HG03575 (cell line): Measurements from ENCODE around the gene TNFSF13B.
"Not testable (repeated sequence)": the region's sequence is repeated elsewhere in the genome, so short reads cannot be mapped to it uniquely, and the experiment has no call there.

Experiments used
- ATAC-seq: cut with Tn5 transposase; IDR thresholded peaks from one replicate; pipeline ENCODE4 v1.9.1; 2021; ENCODE audit not compliant: unreplicated experiment, insufficient number of reproducible peaks, low FRiP score; ENCODE audit errors: extremely low read depth

Gene TNFSF13B

DNA sequence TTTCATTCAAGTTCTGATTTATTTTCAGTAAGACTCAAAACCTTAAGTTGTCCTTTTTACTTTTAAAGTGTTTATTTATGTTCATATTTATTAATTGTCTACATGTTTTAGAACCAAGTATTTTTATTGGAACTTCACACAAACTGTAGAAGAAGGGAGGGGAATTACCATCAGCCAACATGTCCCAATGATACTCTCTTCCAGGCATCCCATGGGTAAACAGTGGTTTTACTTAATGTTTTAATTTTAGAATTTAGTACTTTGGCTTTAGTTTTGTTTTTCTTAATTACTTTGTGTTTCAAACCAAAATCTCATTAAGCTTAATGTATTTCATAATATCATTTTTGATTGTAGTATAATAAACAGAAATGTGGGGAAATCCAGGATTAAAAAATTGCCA is 5.2 kb downstream of the TNFSF13B start:
- ATAC-seq, result no peak

- no peak for ATAC-seq
These were observed 6.5 kb downstream of the TNFSF13B start for GRCh38 chr13:108276060-108276459.

DNA sequence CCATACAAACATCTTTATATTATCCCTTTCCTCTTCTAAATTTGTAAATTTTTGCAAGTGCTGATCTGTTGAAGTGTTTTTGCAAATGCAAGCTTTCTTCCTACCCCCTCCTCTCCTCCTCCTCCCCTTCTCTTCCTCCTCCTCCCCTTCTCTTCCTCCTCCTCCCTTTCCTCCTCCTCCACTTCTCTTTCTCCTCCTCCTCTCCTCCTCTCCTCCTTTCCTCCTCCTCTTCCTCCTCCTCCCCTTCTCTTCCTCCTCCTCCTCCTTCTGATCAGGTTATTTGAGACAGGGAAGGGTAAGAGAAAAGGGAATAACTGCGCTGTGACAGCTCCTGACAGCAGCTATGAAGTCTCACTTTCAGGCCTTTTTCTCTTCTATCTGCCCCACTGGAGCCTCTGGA is 8.9 kb downstream of the TNFSF13B start:
- no peak for ATAC-seq

DNA sequence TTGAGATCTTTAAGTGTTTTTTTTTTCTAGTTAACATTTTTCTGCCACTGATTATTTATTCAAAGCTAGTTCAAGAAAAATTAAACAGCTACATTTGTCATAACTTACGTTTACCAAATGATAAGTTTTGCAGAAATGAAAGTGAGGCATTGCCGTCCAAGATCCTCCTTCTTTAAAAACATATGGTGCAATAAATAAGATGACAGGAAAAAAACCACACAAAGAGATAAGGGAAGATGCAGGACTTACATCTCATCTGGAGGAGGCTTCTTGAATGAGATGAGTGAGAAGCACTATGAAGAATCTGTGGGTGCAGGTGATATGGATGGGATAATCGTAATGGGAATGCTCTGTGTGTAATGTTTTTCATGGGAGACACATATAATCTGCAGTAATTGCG is 12.4 kb downstream of the TNFSF13B start:
- no peak for ATAC-seq

GRCh38 chr13:108283110-108283509 is 13.6 kb downstream of the TNFSF13B start:
- no peak for ATAC-seq

GRCh38 chr13:108288741-108289140 is 19.2 kb downstream of the TNFSF13B start:
- ATAC-seq, result no peak

GRCh38 chr13:108289819-108290218 is 20.3 kb downstream of the TNFSF13B start:
- no peak for ATAC-seq

DNA sequence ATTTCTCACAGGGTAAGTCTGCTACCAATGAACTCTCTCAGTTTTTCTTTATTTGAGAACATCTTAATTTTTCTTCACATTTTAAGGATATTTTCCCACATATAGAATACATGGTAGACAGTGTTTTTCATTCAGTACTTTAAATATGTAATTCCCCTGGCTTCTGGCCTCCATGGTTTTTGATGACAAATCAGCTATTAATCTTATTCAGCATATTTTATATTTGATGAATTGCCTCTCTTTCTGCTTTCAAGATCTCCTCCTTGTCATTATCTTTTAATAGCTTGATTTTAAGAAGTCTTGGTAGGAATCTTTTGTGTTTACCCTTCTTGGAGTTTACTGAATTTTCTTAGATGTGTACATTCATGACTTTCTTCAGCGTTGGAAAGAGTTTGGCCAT is 27.6 kb downstream of the TNFSF13B start:
- no peak for ATAC-seq

DNA sequence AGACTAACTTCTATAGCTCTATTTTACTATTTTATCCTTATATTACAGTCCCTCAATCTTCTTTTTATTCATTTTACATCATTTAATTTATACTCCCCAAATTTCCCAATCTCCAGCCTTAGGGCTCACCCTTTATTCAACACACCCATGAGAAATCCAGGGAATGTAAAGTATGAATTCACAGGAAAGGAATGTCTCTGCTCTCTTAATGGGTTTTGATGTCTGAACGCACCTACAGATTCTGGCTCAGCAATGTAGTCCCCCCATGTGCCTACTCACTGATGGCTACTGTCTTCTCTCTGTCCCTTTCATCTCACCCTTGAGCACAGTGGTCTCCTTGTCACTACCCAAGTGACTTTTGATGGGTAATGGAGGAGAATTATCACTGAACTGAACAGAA is 32.8 kb downstream of the TNFSF13B start:
- ATAC-seq, result no peak

DNA sequence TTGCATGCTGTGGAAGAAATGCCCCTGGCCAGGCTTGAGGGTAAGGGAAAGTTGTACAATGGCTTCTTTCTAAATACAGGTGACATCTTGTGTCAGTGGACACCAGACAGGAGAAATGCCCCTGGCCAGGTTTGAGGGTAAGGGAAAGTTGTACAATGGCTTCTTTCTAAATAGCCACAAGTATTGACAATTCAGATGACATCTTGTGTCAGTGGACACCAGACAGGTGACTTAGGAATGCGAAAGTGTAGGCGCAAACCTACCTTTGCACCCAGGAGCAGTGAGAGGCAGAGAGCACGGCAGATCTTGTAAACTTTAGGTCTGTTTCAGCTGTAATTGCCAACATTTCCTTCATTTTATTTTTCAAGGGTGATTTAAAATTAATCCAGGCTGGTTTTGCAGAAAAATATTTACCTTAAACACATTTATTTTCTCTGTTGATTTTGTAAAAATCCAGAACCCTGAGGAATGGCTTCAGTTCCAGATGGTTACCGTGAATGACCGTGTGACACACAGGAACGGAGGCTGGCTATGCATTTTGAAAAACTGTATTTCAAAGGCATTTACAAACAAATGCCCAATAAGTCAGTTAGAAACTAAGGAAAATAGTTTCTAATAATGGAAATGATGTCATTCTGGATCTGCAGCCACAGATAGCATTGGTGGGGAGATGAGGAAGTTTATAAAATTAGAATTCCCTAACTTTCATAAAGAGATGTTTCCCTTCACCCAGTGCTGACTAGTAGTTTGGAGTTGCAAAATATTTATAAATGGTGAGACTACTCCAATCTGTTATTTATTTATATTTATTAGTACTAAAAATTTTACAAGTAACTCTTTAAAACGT is 34.9 kb downstream of the TNFSF13B start:
- no peak for ATAC-seq

GRCh38 chr13:108305655-108306054 is 36.1 kb downstream of the TNFSF13B start:
- no peak for ATAC-seq

DNA sequence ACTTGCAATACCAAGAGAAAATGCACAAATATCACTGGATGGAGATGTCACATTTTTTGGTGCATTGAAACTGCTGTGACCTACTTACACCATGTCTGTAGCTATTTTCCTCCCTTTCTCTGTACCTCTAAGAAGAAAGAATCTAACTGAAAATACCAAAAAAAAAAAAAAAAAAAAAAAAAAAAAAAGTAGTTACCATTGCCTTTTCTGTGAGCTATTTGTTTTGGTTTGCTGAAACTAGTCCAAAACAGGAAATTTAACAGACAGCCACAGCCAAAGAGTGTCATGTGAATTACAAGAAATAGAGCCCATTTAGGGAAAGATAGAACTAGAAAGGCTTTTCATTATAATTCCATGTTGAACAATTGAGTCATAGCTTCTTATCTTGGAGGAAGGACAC is 37.3 kb downstream of the TNFSF13B start:
- no peak for ATAC-seq

- ATAC-seq, result not testable (repeated sequence)
These were observed 42.1 kb downstream of the TNFSF13B start for GRCh38 chr13:108311596-108311995.

DNA sequence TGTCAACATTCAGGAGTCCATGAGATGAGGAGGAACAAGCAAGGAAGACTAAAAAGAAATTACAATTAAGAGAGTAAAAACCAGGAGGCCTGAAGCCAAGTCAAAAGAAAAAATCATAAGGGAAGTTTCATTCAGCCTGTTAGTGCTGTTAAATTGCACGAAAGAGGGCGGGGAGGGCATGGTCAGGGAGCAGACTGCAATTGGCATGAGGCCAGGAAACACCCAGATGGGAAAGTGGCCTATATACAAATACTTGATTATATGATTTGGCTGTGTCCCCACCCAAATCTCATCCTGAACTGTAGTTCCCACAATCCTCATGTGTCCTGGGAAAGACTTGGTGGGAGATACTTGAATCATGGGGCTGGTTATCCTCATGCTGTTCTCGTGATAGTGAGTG is 43.9 kb downstream of the TNFSF13B start:
- ATAC-seq, result no peak

- no peak for ATAC-seq
These were observed 45.8 kb downstream of the TNFSF13B start for GRCh38 chr13:108315273-108315672.

DNA sequence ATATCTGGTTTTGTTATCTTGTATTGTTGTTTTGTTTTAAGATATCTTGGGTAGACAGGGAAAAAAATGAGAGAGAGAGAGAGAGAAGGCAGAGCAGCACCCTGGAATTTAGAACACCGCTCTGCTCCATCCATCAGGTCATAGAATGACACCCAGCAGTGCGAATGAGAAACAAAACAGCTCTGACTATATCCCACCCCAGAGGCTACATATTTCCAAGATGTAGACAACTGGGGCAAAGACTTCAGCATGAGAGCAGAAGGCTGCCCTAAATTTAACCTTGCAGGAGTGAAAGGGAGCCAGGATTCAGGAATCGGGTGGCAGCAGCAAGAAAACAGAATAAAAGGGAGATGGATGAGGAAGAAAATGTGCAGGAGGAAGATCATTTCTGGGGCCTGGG is 46.5 kb downstream of the TNFSF13B start:
- ATAC-seq, result no peak

DNA sequence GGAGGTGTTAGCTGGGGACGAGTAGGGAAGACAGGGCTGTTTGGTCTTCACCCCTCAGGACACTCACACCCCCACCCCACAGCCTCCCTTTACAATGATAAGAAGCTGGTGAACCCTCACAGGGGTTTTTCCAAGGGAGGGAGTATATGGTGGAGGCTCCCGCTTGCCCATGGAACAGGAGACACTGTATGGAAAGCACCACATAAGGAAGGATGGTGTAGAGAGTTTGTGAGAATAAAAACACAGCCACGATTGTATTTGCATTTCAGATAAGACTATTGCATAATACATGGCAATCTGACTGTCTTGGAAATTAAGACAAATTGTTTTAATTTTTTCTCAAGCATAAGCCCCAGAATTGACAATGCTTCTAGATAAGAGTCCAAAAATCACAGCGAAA is 46.9 kb downstream of the TNFSF13B start:
- ATAC-seq, result no peak

DNA sequence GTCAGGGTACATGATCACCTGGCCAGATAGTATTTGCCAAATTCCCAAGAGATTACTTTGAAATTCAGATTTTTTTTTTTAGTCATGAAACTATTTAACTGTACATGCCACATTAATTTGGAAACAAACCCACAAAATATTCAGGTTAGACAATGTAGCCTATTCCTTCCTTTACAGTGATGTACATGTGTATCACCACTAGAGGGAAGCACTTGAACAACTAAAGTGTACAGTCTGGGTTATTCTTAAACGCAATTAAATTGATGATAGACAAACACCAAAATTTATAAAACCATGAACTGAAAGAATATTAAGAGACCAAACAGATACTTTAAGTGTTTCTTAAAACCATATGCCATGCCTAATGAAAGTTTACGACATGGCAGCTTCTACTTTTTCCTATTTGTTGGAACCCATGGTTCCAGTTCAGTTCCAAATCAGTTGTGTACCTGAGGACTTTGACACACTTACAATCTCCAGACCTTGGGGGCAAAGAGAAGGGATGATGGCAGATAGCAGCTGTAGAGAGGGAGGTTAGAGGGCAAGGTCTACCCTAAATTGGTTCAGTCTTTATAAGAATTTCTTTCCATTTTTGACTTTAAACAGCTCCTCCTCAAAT is 52.8 kb downstream of the TNFSF13B start:
- peak; percentile 47 for ATAC-seq

GRCh38 chr13:108323031-108323430 is 53.5 kb downstream of the TNFSF13B start:
- ATAC-seq, result no peak

DNA sequence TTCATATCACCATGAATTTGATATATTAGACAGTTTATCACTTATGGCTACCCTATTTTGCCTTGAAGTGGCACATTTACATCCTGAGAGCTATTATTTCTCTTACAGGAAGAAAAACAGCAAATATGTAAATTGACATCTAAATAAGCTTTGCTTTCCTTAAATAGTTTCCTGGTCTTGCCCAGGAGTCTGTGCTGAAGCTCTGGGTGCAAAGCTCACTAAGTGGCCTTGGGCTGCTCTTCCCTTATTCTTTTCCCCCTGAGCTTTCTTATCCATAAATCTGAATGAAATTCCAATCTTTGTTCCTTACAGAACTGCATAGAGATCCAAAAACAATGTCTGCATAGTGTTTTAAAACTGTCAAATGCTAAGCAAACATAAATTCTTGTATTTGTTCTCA is 56.3 kb downstream of the TNFSF13B start:
- ATAC-seq, result no peak

GRCh38 chr13:108326309-108326708 is 56.8 kb downstream of the TNFSF13B start:
- peak; percentile 85 for ATAC-seq
